Psoas muscle (tissue), 8 donors: ENCODE data around the gene DAB1. TPM values are rescaled to one million over a fixed set of nuclear protein-coding genes. Genes with fewer than 3 reads are reported as not detected.

ENCODE experiments used
- ATAC-seq, 4 donors: fragments of 200-7000 bp; cut with Tn5 transposase; one replicate each; pipeline ENCODE4 v1.9.1; 2020; ENCODE audit warnings: moderate library complexity in 3 of 4, mild to moderate bottlenecking in 2 of 4
- DNase-seq, 2 donors: peaks; one replicate each; pipeline ENCODE4 v3.0.0-alpha.2; 2020
- H3K27ac ChIP-seq: fragments of 200-600 bp; one replicate; pipeline ENCODE4 v1.8.0; 2022
- H3K27me3 ChIP-seq, 3 donors: fragments of 200-600 bp in 1 of 3; one replicate each; pipeline versions ENCODE4 v1.6.1 to v1.8.0; 2013 to 2022; ENCODE audit warnings: low read length in 2 of 3, mild to moderate bottlenecking in 2 of 3, moderate library complexity in 1 of 3; ENCODE audit not compliant: insufficient read depth in 3 of 3
- H3K36me3 ChIP-seq, 2 donors: fragments of 200-600 bp in 1 of 2; one replicate each; pipeline versions ENCODE4 v1.6.1 to v1.8.0; 2013 to 2022; ENCODE audit warnings: low read depth in 1 of 2, mild to moderate bottlenecking in 1 of 2, moderate library complexity in 1 of 2; ENCODE audit not compliant: insufficient read depth in 1 of 2
- H3K4me1 ChIP-seq: fragments of 200-600 bp; one replicate; pipeline ENCODE4 v1.8.0; 2022
- H3K4me3 ChIP-seq: fragments of 200-600 bp; one replicate; pipeline ENCODE4 v1.8.0; 2022; ENCODE audit warnings: mild to moderate bottlenecking
- H3K9me3 ChIP-seq: fragments of 200-600 bp; one replicate; pipeline ENCODE4 v1.8.0; 2022
- CTCF ChIP-seq: fragments of 200-600 bp; IDR thresholded peaks from one replicate; pipeline ENCODE4 v1.8.0; 2022; ENCODE audit warnings: antibody characterized with exemption
- WGBS, 3 donors: extraction: QIAGEN DNeasy Blood & Tissue Kit; methylation state at CpG; one replicate each; pipeline versions ENCODE4 v1.1.6 to v1.1.7; 2013; 5-methylcytosine and 5-hydroxymethylcytosine counted together
- intact Hi-C, 2 donors: fragments of 100-400 bp; cut with DNase I; formaldehyde crosslinking; loops; one replicate each; pipeline versions ENCODE4 v1.11.0 to v1.14.2; 2022
- polyA plus RNA-seq, 3 donors: library from polyadenylated mRNA; stranded (reverse); fragments of 200-250 nt; gene quantifications; one replicate each; pipeline ENCODE4 v1.2.3, GENCODE V29; 2013
- total RNA-seq, 4 donors: library from RNA; stranded (reverse); fragmentation: NEBNext Ultra II Directional in 2 of 4; extraction: Animal tissue kit (Norgen Biotek cat#: 25700) in 2 of 4; gene quantifications; one replicate each; pipeline versions ENCODE4 v1.2.1 to v1.2.4, GENCODE V29; 2021 to 2023
- donor health status: healthy with polysubstance abuse.
- donor health status: DM: no; HTN: no; CAD: no; lungs with moderate emphysema.
- donor health status: Bipolar disorder and iron deficiency.
- donor health status: healthy.
- donor health status: DM: yes; HTN: yes; CAD: no.
- donor health status: DM: no; HTN: no; CAD: no.
- donor health status: DM: no; HTN: no; CAD: no.
- donor health status: DM: yes; HTN: yes; CAD: no.

DAB1 gene
- total and polyA plus RNA-seq, 7 donors: 0.04 to 0.28 (median 0.09) TPM; not detected in 1

- Histone ChIP-seq H3K27me3 (no peaks in the 10 kb centered on the region), H3K4me3 (no peak overlapping the region), H3K9me3 (no peaks in the 10 kb centered on the region), H3K27ac (no peak overlapping the region), H3K36me3 (no peaks in the 10 kb centered on the region), H3K4me1 (no peaks in the 10 kb centered on the region)
- TF ChIP-seq CTCF: no peak
- ATAC-seq (no peak), DNase-seq (no peak)
- intact Hi-C loops: no loop called here
- 35 to 56% (median 54%) methylated on average over 2 of the region's 2 CpGs for WGBS, 3 donors
These were observed 87.1 kb downstream of the DAB1 start for GRCh38 chr1:57336793-57337192.

GRCh38 chr1:57331620-57332019 is 92.2 kb downstream of the DAB1 start:
- Histone ChIP-seq H3K4me1 (no peaks in the 10 kb centered on the region), H3K9me3 (no peaks in the 10 kb centered on the region), H3K27me3 (no peaks in the 10 kb centered on the region), H3K4me3 (no peak overlapping the region), H3K36me3 (no peaks in the 10 kb centered on the region), H3K27ac (no peak overlapping the region)
- no peak for ATAC-seq
- DNase-seq: no peak
- TF ChIP-seq CTCF: no peak
- 88 to 96% (median 95%) methylated on average over 3 of the region's 3 CpGs for WGBS, 3 donors
- intact Hi-C loops: no loop called here

- no peak overlapping the region for H3K4me3 ChIP-seq
- no peaks in the 10 kb centered on the region for H3K27me3 ChIP-seq
- no peak for TF ChIP-seq CTCF
- WGBS, 3 donors: 13 to 33% (median 33%) methylated on average over 1 of the region's 1 CpG
- no peaks in the 10 kb centered on the region for H3K4me1 ChIP-seq
- H3K27ac ChIP-seq: no peak overlapping the region
- DNase-seq: no peak
- H3K36me3 ChIP-seq: no peaks in the 10 kb centered on the region
- intact Hi-C loops: no loop called here
- ATAC-seq: no peak
- H3K9me3 ChIP-seq: no peaks in the 10 kb centered on the region
These were observed 93.9 kb downstream of the DAB1 start for GRCh38 chr1:57329937-57330336.

GRCh38 chr1:57329001-57329527 is 94.8 kb downstream of the DAB1 start:
- H3K9me3 ChIP-seq: no peaks in the 10 kb centered on the region
- DNase-seq (no peak), ATAC-seq (no peak)
- H3K27ac ChIP-seq: no peak overlapping the region
- H3K4me1 ChIP-seq: no peaks in the 10 kb centered on the region
- no peaks in the 10 kb centered on the region for H3K27me3 ChIP-seq
- no peak for TF ChIP-seq CTCF
- H3K4me3 ChIP-seq: no peak overlapping the region
- 65 to 73% (median 68%) methylated on average over 6 of the region's 6 CpGs for WGBS, 3 donors
- intact Hi-C loops: no loop called here
- H3K36me3 ChIP-seq: no peaks in the 10 kb centered on the region

- DNase-seq: no peak
- no peaks in the 10 kb centered on the region for H3K36me3 ChIP-seq
These were observed 95.9 kb downstream of the DAB1 start for GRCh38 chr1:57327946-57328345.

More at GRCh38 chr1:57327946-57328345, 95.9 kb downstream of the DAB1 start:
- no peak for ATAC-seq
- Histone ChIP-seq H3K4me1 (no peaks in the 10 kb centered on the region), H3K27me3 (no peaks in the 10 kb centered on the region), H3K4me3 (no peak overlapping the region), H3K9me3 (no peaks in the 10 kb centered on the region), H3K27ac (no peak overlapping the region)
- intact Hi-C loops: no loop called here
- 92 to 98% (median 96%) methylated on average over 4 of the region's 4 CpGs for WGBS, 3 donors
- no peak for TF ChIP-seq CTCF
